ENCODE results near the gene CAPN13. TPM values are rescaled to one million over a fixed set of nuclear protein-coding genes. Genes with fewer than 3 reads are reported as not detected.
A peak's percentile ranks its signal among the peaks of the same experiment; 100 is the strongest.

CAPN13 gene
- total and polyA plus RNA-seq, 4 experiments from 2014 or later, result not detected

GRCh38 chr2:30786923-30787685, 20.1 kb downstream of the CAPN13 start:
- H3K36me3 Mint-ChIP-seq, result no peaks in the 10 kb centered on the region
- Histone ChIP-seq H3K4me1 (ENCODE audit: insufficient read depth, low read length) (no peaks in the 10 kb centered on the region), H3K4me3 (ENCODE audit: low read length in 2 of 2) (no peak overlapping the region), H3K27me3 (ENCODE audit: insufficient read depth, low read length) (peaks cover 4% of the 10 kb centered on the region), H3K36me3 (ENCODE audit: insufficient read depth, low read length) (no peaks in the 10 kb centered on the region), H3K27ac (ENCODE audit: low read depth, low read length) (no peak overlapping the region), H3K9me3 (ENCODE audit: control insufficient read depth in 1 of 2, low read length in 2 of 2) (no peaks in the 10 kb centered on the region)
- ChIA-PET CTCF (ENCODE audit: partially characterized antibody) (no interaction called here), POLR2A (ENCODE audit: partially characterized antibody) (no interaction called here)
- peaks cover 0 to 1% (median 0%) of the 10 kb centered on the region in 8 donors for H3K9me3 Mint-ChIP-seq
- H3K27ac Mint-ChIP-seq, result no peak overlapping the region
- H3K4me3 Mint-ChIP-seq, result no peak overlapping the region
- no peak for DNase-seq
- H3K27me3 Mint-ChIP-seq, result peaks cover 17 to 28% of the 10 kb centered on the region in 2 donors
- intact Hi-C loops (cut with micrococcal nuclease), result no loop called here
- peaks cover 0 to 2% (median 0%) of the 10 kb centered on the region in 4 donors for H3K4me1 Mint-ChIP-seq

- Mint-ChIP-seq H3K27ac (no peak overlapping the region), H3K4me3 (no peak overlapping the region), H3K4me1 (no peaks in the 10 kb centered on the region), H3K27me3 (peaks cover 16 to 27% of the 10 kb centered on the region in 2 donors), H3K36me3 (no peaks in the 10 kb centered on the region), H3K9me3 (peaks cover 0 to 2% (median 0%) of the 10 kb centered on the region in 8 donors)
- no peak overlapping the region for H3K27ac ChIP-seq (ENCODE audit: low read depth, low read length)
- DNase-seq, result no peak
- H3K9me3 ChIP-seq (ENCODE audit: control insufficient read depth in 1 of 2, low read length in 2 of 2), result no peaks in the 10 kb centered on the region
- intact Hi-C loops (cut with micrococcal nuclease), result no loop called here
- CTCF ChIA-PET (ENCODE audit: partially characterized antibody), result no interaction called here
- H3K4me3 ChIP-seq (ENCODE audit: low read length in 2 of 2), result no peak overlapping the region
- H3K36me3 ChIP-seq (ENCODE audit: insufficient read depth, low read length), result no peaks in the 10 kb centered on the region
- H3K4me1 ChIP-seq (ENCODE audit: insufficient read depth, low read length), result no peaks in the 10 kb centered on the region
- no peaks in the 10 kb centered on the region for H3K27me3 ChIP-seq (ENCODE audit: insufficient read depth, low read length)
- POLR2A ChIA-PET (ENCODE audit: partially characterized antibody), result no interaction called here
Observed at GRCh38 chr2:30784682-30785081, 22.6 kb downstream of the CAPN13 start.

- CTCF ChIA-PET (ENCODE audit: partially characterized antibody), result no interaction called here
- H3K9me3 Mint-ChIP-seq, result peaks cover 0 to 2% (median 0%) of the 10 kb centered on the region in 8 donors
- H3K27ac ChIP-seq (ENCODE audit: low read depth, low read length), result no peak overlapping the region
- no peaks in the 10 kb centered on the region for H3K36me3 Mint-ChIP-seq
- H3K36me3 ChIP-seq (ENCODE audit: insufficient read depth, low read length), result no peaks in the 10 kb centered on the region
- POLR2A ChIA-PET (ENCODE audit: partially characterized antibody), result no interaction called here
- no peaks in the 10 kb centered on the region for H3K4me1 ChIP-seq (ENCODE audit: insufficient read depth, low read length)
- H3K9me3 ChIP-seq (ENCODE audit: control insufficient read depth in 1 of 2, low read length in 2 of 2), result no peaks in the 10 kb centered on the region
- H3K4me3 Mint-ChIP-seq, result no peak overlapping the region
- no peaks in the 10 kb centered on the region for H3K27me3 ChIP-seq (ENCODE audit: insufficient read depth, low read length)
- intact Hi-C loops (cut with micrococcal nuclease), result no loop called here
- H3K27ac Mint-ChIP-seq, result no peak overlapping the region
- H3K4me3 ChIP-seq (ENCODE audit: low read length in 2 of 2), result no peak overlapping the region
- DNase-seq, result no peak
- no peaks in the 10 kb centered on the region for H3K4me1 Mint-ChIP-seq
- peaks cover 11 to 23% of the 10 kb centered on the region in 2 donors for H3K27me3 Mint-ChIP-seq
Observed at GRCh38 chr2:30781961-30782533, 25.2 kb downstream of the CAPN13 start.

GRCh38 chr2:30781451-30781850, 25.8 kb downstream of the CAPN13 start:
- no peaks in the 10 kb centered on the region for H3K36me3 ChIP-seq (ENCODE audit: insufficient read depth, low read length)
- DNase-seq, result no peak
- peaks cover 0 to 3% (median 0%) of the 10 kb centered on the region in 4 donors for H3K4me1 Mint-ChIP-seq
- intact Hi-C loops (cut with micrococcal nuclease), result no loop called here
- ChIA-PET POLR2A (ENCODE audit: partially characterized antibody) (no interaction called here), CTCF (ENCODE audit: partially characterized antibody) (no interaction called here)
- no peak overlapping the region for H3K27ac ChIP-seq (ENCODE audit: low read depth, low read length)
- H3K9me3 Mint-ChIP-seq, result peaks cover 0 to 2% (median 0%) of the 10 kb centered on the region in 8 donors
- H3K9me3 ChIP-seq (ENCODE audit: control insufficient read depth in 1 of 2, low read length in 2 of 2), result no peaks in the 10 kb centered on the region
- no peaks in the 10 kb centered on the region for H3K4me1 ChIP-seq (ENCODE audit: insufficient read depth, low read length)
- H3K4me3 ChIP-seq (ENCODE audit: low read length in 2 of 2), result no peak overlapping the region
- H3K27me3 ChIP-seq (ENCODE audit: insufficient read depth, low read length), result no peaks in the 10 kb centered on the region
- no peak overlapping the region for H3K27ac Mint-ChIP-seq
- H3K27me3 Mint-ChIP-seq, result peaks cover 11 to 23% of the 10 kb centered on the region in 2 donors
- no peaks in the 10 kb centered on the region for H3K36me3 Mint-ChIP-seq
- no peak overlapping the region for H3K4me3 Mint-ChIP-seq

GRCh38 chr2:30780776-30781330, 26.4 kb downstream of the CAPN13 start:
- Mint-ChIP-seq H3K4me1 (peaks cover 0 to 4% (median under 1%) of the 10 kb centered on the region in 4 donors), H3K27ac (no peak overlapping the region), H3K4me3 (peak overlapping the region in 1 of 8 donors; percentile 15), H3K27me3 (peaks cover 11 to 18% of the 10 kb centered on the region in 2 donors), H3K36me3 (no peaks in the 10 kb centered on the region), H3K9me3 (peaks cover 0 to 2% (median 0%) of the 10 kb centered on the region in 8 donors)
- H3K36me3 ChIP-seq (ENCODE audit: insufficient read depth, low read length), result no peaks in the 10 kb centered on the region
- H3K4me3 ChIP-seq (ENCODE audit: low read length in 2 of 2), result no peak overlapping the region
- no peaks in the 10 kb centered on the region for H3K4me1 ChIP-seq (ENCODE audit: insufficient read depth, low read length)
- no peaks in the 10 kb centered on the region for H3K9me3 ChIP-seq (ENCODE audit: control insufficient read depth in 1 of 2, low read length in 2 of 2)
- H3K27me3 ChIP-seq (ENCODE audit: insufficient read depth, low read length), result no peaks in the 10 kb centered on the region
- H3K27ac ChIP-seq (ENCODE audit: low read depth, low read length), result no peak overlapping the region
- intact Hi-C loops (cut with micrococcal nuclease), result no loop called here
- CTCF ChIA-PET (ENCODE audit: partially characterized antibody), result no interaction called here
- POLR2A ChIA-PET (ENCODE audit: partially characterized antibody), result no interaction called here
- no peak for DNase-seq

- H3K27ac ChIP-seq (ENCODE audit: low read depth, low read length), result no peak overlapping the region
- Mint-ChIP-seq H3K4me1 (peaks cover 0 to 8% (median 3%) of the 10 kb centered on the region in 4 donors), H3K36me3 (no peaks in the 10 kb centered on the region), H3K27ac (no peak overlapping the region), H3K9me3 (peaks cover 0 to 2% (median 0%) of the 10 kb centered on the region in 8 donors), H3K4me3 (no peak overlapping the region), H3K27me3 (peaks cover 8 to 11% of the 10 kb centered on the region in 2 donors)
- H3K36me3 ChIP-seq (ENCODE audit: insufficient read depth, low read length), result no peaks in the 10 kb centered on the region
- no peak for DNase-seq
- CTCF ChIA-PET (ENCODE audit: partially characterized antibody), result no interaction called here
- POLR2A ChIA-PET (ENCODE audit: partially characterized antibody), result interaction anchor here (1.1 kb wide), 1 partner anchor 785 kb away, joined by 3 read pairs; no protein-coding TSS in a partner anchor
- H3K9me3 ChIP-seq (ENCODE audit: control insufficient read depth in 1 of 2, low read length in 2 of 2), result no peaks in the 10 kb centered on the region
- H3K27me3 ChIP-seq (ENCODE audit: insufficient read depth, low read length), result no peaks in the 10 kb centered on the region
- intact Hi-C loops (cut with micrococcal nuclease), result no loop called here
- H3K4me1 ChIP-seq (ENCODE audit: insufficient read depth, low read length), result no peaks in the 10 kb centered on the region
- no peak overlapping the region for H3K4me3 ChIP-seq (ENCODE audit: low read length in 2 of 2)
Observed at GRCh38 chr2:30778611-30779010, 28.6 kb downstream of the CAPN13 start.

- CTCF ChIA-PET (ENCODE audit: partially characterized antibody), result no interaction called here
- no peaks in the 10 kb centered on the region for H3K36me3 Mint-ChIP-seq
- intact Hi-C loops (cut with micrococcal nuclease), result no loop called here
- DNase-seq, result no peak
- no peak overlapping the region for H3K27ac Mint-ChIP-seq
- Histone ChIP-seq H3K36me3 (ENCODE audit: insufficient read depth, low read length) (no peaks in the 10 kb centered on the region), H3K27ac (ENCODE audit: low read depth, low read length) (no peak overlapping the region), H3K9me3 (ENCODE audit: control insufficient read depth in 1 of 2, low read length in 2 of 2) (no peaks in the 10 kb centered on the region), H3K4me3 (ENCODE audit: low read length in 2 of 2) (no peak overlapping the region), H3K27me3 (ENCODE audit: insufficient read depth, low read length) (no peaks in the 10 kb centered on the region), H3K4me1 (ENCODE audit: insufficient read depth, low read length) (no peaks in the 10 kb centered on the region)
- no peak overlapping the region for H3K4me3 Mint-ChIP-seq
- H3K4me1 Mint-ChIP-seq, result peaks cover 0 to 8% (median 3%) of the 10 kb centered on the region in 4 donors
- peaks cover 0 to 2% (median 0%) of the 10 kb centered on the region in 8 donors for H3K9me3 Mint-ChIP-seq
- POLR2A ChIA-PET (ENCODE audit: partially characterized antibody), result interaction anchor here (1.1 kb wide), 1 partner anchor 786 kb away, joined by 3 read pairs; no protein-coding TSS in a partner anchor
- H3K27me3 Mint-ChIP-seq, result peaks cover 6 to 7% of the 10 kb centered on the region in 2 donors
Observed at GRCh38 chr2:30777661-30778505, 29.4 kb downstream of the CAPN13 start.

Data from CD4-positive, alpha-beta memory T cell (primary cell).